GM18526 (cell line): Measurements from ENCODE around the gene SERPINB11.
"Not testable (repeated sequence)": the region's sequence is repeated elsewhere in the genome, so short reads cannot be mapped to it uniquely, and the experiment has no call there.

ENCODE experiments used
- POLR2A ChIP-seq: IDR thresholded peaks from 3 replicates; pipeline ENCODE4 v1.6.1; 2011; ENCODE audit not compliant: insufficient read length; ENCODE audit errors: extremely low read depth

The SERPINB11 gene, protein sequence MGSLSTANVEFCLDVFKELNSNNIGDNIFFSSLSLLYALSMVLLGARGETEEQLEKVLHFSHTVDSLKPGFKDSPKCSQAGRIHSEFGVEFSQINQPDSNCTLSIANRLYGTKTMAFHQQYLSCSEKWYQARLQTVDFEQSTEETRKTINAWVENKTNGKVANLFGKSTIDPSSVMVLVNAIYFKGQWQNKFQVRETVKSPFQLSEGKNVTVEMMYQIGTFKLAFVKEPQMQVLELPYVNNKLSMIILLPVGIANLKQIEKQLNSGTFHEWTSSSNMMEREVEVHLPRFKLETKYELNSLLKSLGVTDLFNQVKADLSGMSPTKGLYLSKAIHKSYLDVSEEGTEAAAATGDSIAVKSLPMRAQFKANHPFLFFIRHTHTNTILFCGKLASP

DNA sequence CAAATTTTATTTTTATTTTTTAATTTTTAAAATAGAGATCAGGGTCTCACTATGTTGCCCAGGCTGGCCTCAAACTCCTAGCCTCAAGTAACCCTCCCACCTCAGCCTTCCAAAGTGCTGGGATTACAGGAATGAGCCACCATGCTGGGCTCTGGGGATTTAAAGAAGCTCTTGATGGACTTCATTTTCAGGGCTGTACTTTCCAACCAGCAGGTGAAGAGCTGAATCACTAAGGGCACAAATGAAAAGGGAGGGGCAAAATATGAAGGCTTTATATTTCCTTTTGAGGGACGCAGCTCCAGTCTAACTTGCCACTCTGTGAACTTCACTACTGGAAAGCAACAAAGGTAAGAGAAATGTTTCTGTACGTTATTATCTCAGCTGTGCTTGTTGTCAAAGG lies at the start of gene SERPINB11:
Gene SERPINB11 (plus strand): TSS at position 301 of the 400 bp plus-strand sequence. CDS start 7,234 bp downstream, outside the sequence.
- TF ChIP-seq POLR2A, result no peak

DNA sequence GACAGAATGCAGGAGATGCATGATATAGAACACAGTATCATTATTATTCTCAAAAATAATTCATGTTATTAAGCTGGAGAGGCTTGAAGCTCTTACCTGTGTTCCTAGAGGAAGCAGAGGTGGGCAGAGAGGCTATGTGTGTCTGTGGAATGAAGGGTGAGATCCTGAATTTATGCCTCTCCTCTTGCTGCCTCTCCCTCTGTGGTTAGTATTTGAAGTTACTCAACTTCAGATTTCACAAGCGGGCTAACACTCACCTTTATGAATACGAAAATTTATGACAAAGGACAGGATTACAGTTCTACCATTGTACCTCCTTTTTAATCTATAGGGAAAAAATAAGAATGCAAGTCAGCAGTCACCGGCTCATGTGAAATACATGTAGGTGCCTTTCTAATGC lies 41.0 kb upstream of the SERPINB11 start, which contains the start of gene SERPINB3:
Gene SERPINB3 (minus strand): TSS at position 144 of the 400 bp plus-strand sequence. CDS start 677 bp downstream, outside the sequence.
- not testable (repeated sequence) for TF ChIP-seq POLR2A

DNA sequence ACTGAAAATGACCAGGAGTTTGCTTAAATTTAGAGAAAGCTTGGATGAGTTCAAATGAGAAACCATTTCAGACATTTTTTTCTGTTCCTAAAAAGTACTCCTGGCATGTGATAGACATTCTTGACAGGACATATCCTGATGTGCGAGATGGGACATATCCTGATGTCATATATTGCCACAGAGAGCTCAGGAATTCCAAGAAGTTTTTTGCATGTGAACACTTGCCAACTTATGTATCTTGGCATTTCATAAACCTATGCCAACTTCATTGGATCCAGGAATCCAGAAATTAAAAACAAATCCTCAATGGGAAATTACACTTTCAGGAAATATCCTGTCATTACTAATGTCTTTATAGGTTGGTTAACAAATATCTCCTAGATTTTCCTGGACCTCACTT lies 38.2 kb upstream of the SERPINB11 start:
- no peak for TF ChIP-seq POLR2A

DNA sequence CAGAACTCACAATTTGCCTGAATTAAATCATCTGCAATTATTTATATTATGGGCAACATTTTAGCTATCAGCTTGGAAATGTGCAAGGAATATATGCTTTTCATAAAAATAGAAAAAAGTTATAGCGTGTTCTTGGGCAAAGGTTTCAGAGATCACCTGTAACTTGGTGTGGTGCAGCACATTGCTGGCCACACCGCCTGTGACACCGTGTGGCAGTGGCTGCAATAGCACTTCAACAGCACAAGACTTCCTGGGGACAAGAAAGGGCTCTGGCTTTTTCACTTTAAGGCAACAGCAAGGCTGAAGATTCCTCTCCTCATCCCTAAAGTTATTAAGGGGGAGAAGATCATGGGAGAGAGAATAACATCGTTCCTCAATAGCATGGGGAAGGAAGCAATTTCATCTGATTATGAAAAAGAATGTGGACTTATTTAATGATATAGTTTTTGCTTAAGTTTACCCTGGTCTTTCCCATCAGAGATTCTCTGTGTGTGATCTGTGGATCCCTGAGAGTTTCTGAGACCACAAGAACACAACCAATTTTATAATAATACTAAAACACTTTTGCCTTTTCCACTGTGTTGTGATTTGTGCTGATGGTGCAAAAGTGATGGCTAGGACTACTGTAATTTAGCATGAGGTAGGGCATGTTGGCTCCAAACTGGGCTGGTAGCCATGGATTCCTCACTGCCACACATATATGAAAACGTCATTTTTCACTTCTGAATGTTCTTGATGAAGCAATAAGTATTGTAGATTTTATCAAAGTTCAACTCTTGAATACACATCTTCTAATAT lies 26.0 kb upstream of the SERPINB11 start:
- no peak for TF ChIP-seq POLR2A

DNA sequence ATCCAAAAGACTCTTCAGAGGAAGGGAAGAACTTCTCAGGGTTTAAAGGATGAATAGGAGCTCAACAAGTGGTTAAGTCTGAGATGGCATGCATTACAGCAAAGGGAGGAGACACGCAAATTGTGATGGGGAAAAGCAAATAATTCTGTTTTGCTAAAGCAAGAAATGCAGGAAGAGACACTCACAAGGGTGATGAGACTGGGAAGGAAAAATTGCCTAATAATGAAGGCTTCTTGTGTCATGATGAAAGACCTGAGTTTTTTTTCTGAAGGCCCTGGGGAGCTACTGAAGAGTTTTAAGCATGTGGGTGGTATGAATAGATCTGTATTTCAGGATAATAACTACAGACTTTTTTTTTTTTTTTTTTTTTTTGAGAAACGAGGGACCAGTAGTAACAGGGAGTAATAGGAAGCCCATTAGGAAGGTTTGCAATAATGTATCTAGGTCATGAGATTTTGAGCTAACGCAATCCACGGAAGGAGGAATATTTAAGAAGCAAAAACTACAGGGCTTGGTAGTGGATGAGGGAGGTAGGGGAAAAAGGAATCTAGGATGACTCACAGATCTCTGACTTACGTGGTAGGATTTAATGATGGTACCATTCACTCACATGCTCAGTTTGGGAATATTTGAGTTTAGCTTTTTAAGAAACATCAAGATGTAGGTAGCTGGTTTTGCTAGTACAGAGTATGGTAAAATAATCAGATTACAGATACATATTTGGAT lies 25.1 kb upstream of the SERPINB11 start:
- no peak for TF ChIP-seq POLR2A

DNA sequence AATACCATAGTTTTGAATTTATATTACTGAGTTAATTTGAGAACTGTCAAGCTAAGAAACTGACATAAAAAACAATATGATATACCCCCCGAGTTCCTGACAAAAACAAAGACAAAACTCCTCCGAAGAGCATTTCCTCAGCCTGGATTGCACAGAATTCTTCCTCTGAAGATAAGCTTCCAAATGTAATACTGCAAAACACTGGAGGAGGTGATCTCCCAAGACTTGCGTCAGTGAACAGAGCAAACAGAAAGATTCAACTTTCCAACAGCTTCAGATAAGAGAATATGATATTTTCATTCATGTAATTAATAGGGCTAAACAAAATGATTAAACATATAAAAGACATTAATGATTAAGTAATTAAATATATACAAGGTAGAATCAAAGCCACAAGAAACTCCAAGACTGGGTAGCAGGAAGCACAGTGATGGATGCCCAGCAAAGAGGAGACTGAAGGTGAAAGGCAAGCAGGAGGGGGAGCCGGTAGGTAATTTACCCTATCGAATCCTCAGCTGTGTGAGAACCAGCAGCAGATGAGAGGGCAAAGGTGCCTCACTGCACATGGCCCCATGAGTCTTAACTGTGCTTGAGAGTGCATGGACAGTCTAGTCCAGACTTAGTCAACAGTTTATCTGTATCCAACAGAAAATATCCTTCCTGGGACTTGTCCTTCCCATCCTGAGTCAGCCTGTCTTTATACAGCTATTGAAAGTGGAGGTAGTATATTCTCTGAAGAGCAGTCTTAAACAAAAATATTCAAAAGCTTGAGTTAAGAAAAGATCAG lies 22.7 kb upstream of the SERPINB11 start:
- no peak for TF ChIP-seq POLR2A

DNA sequence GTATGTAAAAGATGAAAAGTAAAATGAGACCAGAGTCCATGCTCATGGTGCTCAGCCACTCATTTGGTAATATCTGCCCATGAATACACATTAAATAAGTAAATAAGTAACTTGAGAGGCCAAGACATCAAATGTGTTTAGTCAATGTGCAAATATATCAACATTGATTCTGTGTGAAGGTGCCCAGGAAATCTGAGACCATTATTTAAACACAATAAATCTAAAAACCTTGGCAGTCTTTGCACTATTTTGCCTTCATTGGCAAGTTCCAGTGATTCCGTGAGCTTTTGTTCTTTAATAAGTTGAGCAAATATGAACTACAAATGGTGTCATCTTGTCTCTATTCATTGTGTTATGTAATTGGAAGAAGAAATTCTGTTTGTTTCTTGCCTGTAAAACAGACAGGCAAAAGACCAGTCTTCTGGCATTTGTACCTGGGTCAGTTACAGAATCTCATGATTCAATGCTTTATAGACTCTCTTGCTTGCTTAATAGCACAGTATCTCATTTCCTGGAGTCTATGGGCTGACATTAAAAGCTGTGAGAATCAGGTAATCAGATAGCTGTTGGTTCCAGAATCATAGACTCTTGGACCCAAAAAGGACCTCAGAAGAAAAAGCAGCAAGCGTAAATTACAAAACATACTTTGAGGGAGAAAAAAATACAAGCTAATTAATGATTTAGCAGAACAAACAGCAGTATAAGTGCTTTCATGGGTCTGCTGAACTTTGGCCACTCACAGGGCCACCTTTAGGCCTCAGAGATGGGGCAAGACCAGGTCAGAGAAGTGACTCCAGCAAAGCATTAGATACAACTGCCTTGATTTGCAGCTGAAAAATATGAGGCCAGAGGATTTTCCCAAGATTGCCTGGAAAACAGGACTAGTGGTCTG lies 21.1 kb upstream of the SERPINB11 start:
- TF ChIP-seq POLR2A, result no peak

DNA sequence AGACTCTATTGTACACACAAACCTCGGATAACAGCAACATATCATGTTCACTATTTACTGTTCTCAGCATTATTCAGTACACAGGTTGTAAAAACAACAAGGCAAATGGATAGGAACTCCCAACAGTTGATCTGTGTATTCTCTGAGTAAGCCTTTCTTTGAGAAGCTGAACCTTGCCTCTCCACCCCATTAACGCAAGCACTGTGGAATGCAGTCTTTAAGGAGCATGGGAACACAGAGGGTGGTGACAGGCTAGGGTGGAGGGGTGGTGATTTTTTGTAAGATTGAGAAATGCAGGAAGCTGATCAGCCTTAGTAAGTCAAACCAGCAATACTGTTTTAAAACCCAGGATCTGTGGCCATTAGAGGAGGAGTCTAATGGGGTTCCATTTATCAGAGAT lies 19.6 kb upstream of the SERPINB11 start:
- no peak for TF ChIP-seq POLR2A

DNA sequence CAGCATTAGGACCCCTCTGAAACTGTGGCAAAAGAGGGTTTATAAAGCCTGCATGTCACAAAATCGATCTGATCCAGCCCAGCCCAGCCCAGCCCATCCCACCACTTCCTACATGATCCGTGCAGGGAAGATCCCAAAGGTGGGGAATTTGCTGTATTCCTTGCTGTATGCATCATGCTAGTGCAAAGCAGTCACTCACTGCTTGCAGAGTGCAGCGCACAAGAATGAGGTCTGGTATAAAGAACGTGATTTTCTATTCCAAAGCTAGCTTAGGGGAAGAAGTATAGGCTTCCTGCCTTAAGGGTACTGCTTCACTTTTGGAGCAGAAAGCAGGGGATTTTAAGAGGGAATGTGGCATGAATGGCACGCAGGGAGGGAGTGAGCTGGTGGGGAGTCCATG lies 18.9 kb upstream of the SERPINB11 start:
- TF ChIP-seq POLR2A, result no peak

DNA sequence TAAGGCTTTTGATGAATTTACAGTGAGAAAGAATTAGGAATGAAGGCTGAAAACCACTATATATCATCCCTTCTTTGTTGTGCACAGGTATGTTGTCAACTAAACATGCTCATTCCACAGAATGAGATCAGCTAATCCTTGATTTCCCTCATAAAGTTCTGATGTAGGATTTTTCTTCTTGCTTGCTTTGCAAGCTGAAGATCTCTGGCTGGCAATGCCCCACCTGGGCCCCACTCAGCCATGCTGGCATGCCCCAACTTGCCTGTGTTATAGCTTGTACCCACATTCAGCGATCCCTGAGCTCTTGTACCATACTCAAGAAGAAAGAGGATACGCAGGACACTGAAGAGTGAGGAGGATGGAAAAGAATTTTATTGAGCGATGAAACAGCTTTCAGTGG lies 18.0 kb upstream of the SERPINB11 start:
- no peak for TF ChIP-seq POLR2A

DNA sequence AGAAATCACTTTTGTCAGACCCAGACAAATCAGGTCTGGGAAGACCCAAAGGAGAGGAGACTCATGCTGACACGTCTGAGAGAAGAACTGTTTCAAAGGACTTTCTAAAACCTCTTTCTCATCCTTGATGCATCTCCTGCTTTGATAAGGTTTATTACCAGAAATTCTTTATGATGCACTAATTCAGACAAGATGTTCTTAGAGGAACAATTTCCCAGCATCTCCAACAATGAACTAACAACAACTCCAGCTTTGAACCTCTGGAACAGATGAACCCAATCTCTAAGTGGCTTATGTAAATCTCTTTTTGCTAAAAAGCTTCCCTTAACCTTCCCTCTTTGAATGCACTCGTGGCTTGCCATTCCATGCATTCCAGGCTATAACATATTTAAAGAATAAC lies 15.9 kb upstream of the SERPINB11 start:
- TF ChIP-seq POLR2A, result no peak

DNA sequence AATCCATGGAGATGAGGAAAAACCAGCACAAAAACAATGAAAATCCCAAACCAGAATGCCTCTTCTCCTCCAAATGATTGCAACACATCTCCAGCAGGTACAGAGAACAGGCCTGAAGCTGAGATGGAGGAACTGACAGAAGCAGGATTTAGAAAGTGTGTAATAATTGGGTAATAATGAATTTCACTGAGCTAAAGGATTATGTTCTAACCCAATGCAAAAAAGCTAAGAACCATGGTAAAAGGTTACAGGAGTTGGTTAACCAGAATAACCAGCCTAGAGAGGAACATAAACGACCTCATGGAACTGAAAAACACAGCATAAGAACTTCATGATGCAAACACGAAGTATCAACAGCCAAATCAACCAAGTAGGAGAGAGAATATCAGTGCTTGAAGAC lies 13.7 kb upstream of the SERPINB11 start:
- no peak for TF ChIP-seq POLR2A

DNA sequence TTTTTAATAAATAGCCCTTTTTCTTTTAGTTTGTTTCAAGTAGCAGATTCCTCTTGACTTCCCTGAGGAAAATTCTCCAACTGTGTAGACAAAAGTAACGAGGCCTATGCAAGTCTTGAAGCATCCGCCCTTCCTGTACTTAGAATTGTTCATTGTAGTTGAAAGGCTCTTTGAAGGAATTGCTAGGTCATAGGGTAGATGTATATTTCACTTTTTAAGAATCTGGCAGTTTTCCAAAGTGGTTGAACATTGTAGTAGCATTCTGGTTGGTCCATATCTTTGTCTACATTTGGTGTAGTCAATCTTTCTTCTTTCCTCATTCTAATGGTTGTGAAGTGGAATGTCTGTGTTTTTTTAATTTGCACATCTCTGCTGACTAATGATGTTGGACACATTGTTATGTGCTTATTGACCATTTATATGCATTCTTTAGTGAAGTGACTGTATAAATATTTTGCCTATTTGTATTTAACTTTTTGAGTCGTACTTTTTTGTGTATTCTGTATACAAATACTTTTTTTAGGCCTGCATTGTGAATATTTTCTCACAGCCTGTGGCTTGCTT lies 5.6 kb upstream of the SERPINB11 start:
- no peak for TF ChIP-seq POLR2A
